ENCODE data around the gene POLR3F. TPM values are rescaled to one million over a fixed set of nuclear protein-coding genes. Genes with fewer than 3 reads are reported as not detected.
A peak's percentile ranks its signal among the peaks of the same experiment; 100 is the strongest.

Gene POLR3F
- total and polyA plus RNA-seq, 9 of the 15 experiments (the other 6 are each of a cell fraction or from before 2014, with no cell fraction given), result 7.0 to 15.0 (median 9.6) TPM

GRCh38 chr20:18466574-18466893 is 656 bp upstream of the POLR3F start:
- DNase-seq (ENCODE audit: extremely low read depth in 1 of 4, low spot score in 3 of 4) (no peak), FAIRE-seq (no peak), ATAC-seq (peak; percentile 19)
- no peak for TF ChIP-seq HEY1 (CRISPR knock-in tag; IDR thresholded peaks at IDR 0.05; ENCODE audit: borderline replicate concordance)
- TF ChIP-seq CTCF (IDR thresholded peaks at IDR 0.05 in 2 of 3, conservative IDR thresholded peaks at IDR 0.05 in 1 of 3; ENCODE audit: insufficient read depth in 2 of 3, low read depth in 1 of 3, low read length in 3 of 3), result no peak
- no peak for TF ChIP-seq ZNF551 (CRISPR knock-in tag; IDR thresholded peaks at IDR 0.05)
- TF ChIP-seq ZKSCAN8 (CRISPR knock-in tag; IDR thresholded peaks at IDR 0.05), result no peak
- TF ChIP-seq ZNF175 (CRISPR knock-in tag; IDR thresholded peaks at IDR 0.05; ENCODE audit: low read depth), result no peak
- no peak for TF ChIP-seq CBFA2T2 (conservative IDR thresholded peaks at IDR 0.05)
- TF ChIP-seq ZNF174 (CRISPR knock-in tag; IDR thresholded peaks at IDR 0.05), result no peak
- no peak for TF ChIP-seq CEBPZ (IDR thresholded peaks at IDR 0.05; ENCODE audit: borderline replicate concordance, low read depth, low read length)
- no peak for TF ChIP-seq TCF7L2 (IDR thresholded peaks at IDR 0.05; ENCODE audit: low read depth, low read length)
- no peak for TF ChIP-seq POLR3G (IDR thresholded peaks at IDR 0.05; ENCODE audit: extremely low read depth, insufficient read length, insufficient replicate concordance)
- H3K79me2 ChIP-seq (ENCODE audit: control insufficient read depth, insufficient read depth, low read length), result peaks cover 22% of the 10 kb centered on the region
- peaks cover 9% of the 10 kb centered on the region; the same call in 1 of the 3 replicates for H3K36me3 ChIP-seq (ENCODE audit: control insufficient read depth, insufficient read depth, low read length)
- H3K4me3 ChIP-seq, result peak overlapping the region; percentile 82
- CTCF ChIA-PET (ENCODE audit: low intra/inter-chr PET ratio), result no interaction called here
- no peaks in the 10 kb centered on the region for H3K27me3 ChIP-seq (ENCODE audit: control insufficient read depth in 2 of 2, insufficient read depth in 2 of 2, low read length in 2 of 2)
- H4K20me1 ChIP-seq (replicated peaks; ENCODE audit: control insufficient read depth, insufficient read depth, low read length), result no peaks in the 10 kb centered on the region
- peak overlapping the region; percentile 75 to 81; a peak in 3 of 4 replicates for H3K9ac ChIP-seq (ENCODE audit: insufficient read depth in 1 of 2, low read depth in 2 of 2, low read length in 2 of 2)
- peaks cover 0 to 11% of the 10 kb centered on the region in 2 experiments; a peak in 1 of 5 replicates for H3K4me1 ChIP-seq (replicated peaks in 1 of 2; ENCODE audit: control insufficient read depth in 2 of 2, insufficient read depth in 2 of 2, low read length in 2 of 2)
- BruUV-seq (replicated peaks), result no TSS peak
- no peak overlapping the region for H3K27ac ChIP-seq (ENCODE audit: extremely low read depth, low read depth, low read length)
- H3K9me1 ChIP-seq (ENCODE audit: control insufficient read depth, insufficient read depth, low read length), result no peaks in the 10 kb centered on the region
- H2AFZ ChIP-seq (ENCODE audit: low read depth, low read length), result peak overlapping the region; percentile 91
- intact Hi-C loops (cut with micrococcal nuclease) (no loop called here), in situ Hi-C loops (cut with MboI) (no loop called here)
- POLR2A ChIA-PET, result interaction anchor here (0.9 to 1.5 kb wide), 3 partner anchors 9 to 41 kb away, joined by 3 to 7 read pairs (median 4); partner anchors contain the start of gene SEC23B
- no peaks in the 10 kb centered on the region for H3K9me3 ChIP-seq (replicated peaks; ENCODE audit: control insufficient read depth, insufficient read depth, low read depth, low read length)
- peak overlapping the region; percentile 78 for H3K4me2 ChIP-seq (ENCODE audit: insufficient read depth, low read length)
- 2% methylated on average over 13 of the region's 15 CpGs for WGBS (ENCODE audit: insufficient coverage, low coverage, missing lambda C conversion rate)
